Mesenchymal stem cell (in vitro differentiated cells and primary cell): Measurements from ENCODE around the gene CSRNP3.

Experiments used
- DNase-seq: peaks from one replicate; pipeline ENCODE4 v3.0.0-alpha.2; 2013
- H2AFZ ChIP-seq: one replicate; pipeline ENCODE4 v1.6.1; 2013; ENCODE audit warnings: low read depth, mild to moderate bottlenecking, control low read depth, inconsistent platforms, low read length, moderate library complexity
- H2AK5ac ChIP-seq: 2 replicates; pipeline ENCODE4 v1.6.1; 2013; ENCODE audit warnings: low read length, moderate library complexity, mild to moderate bottlenecking, inconsistent platforms; ENCODE audit not compliant: severe bottlenecking
- H2BK120ac ChIP-seq: one replicate; pipeline ENCODE4 v1.6.1; 2013; ENCODE audit warnings: low read depth, mild to moderate bottlenecking, inconsistent platforms, low read length, moderate library complexity
- H2BK12ac ChIP-seq, 2 experiments: one replicate each; pipeline ENCODE4 v1.6.1; 2013; ENCODE audit warnings: inconsistent platforms in 2 of 2, low read length in 2 of 2, mild to moderate bottlenecking in 2 of 2, moderate library complexity in 2 of 2, control low read depth in 1 of 2
- H2BK15ac ChIP-seq: one replicate; pipeline ENCODE4 v1.6.1; 2013; ENCODE audit warnings: mild to moderate bottlenecking, low read depth, inconsistent platforms; ENCODE audit not compliant: poor library complexity, severe bottlenecking
- H2BK5ac ChIP-seq: 2 replicates; pipeline ENCODE4 v1.6.1; 2013; ENCODE audit warnings: low read depth, mild to moderate bottlenecking, low read length, control low read depth, inconsistent platforms; ENCODE audit not compliant: poor library complexity, severe bottlenecking
- H3K14ac ChIP-seq, 2 experiments: one replicate each; pipeline ENCODE4 v1.6.1; 2013; ENCODE audit warnings: inconsistent platforms in 2 of 2, low read length in 2 of 2, control low read depth in 1 of 2, mild to moderate bottlenecking in 1 of 2, moderate library complexity in 1 of 2
- H3K18ac ChIP-seq, 2 experiments: one replicate each; pipeline ENCODE4 v1.6.1; 2013; ENCODE audit warnings: inconsistent platforms in 2 of 2, low read length in 2 of 2, control low read depth in 1 of 2, low read depth in 1 of 2, mild to moderate bottlenecking in 1 of 2
- H3K23ac ChIP-seq, 2 experiments: one replicate each; pipeline ENCODE4 v1.6.1; 2013; ENCODE audit warnings: inconsistent platforms in 2 of 2, low read length in 2 of 2, mild to moderate bottlenecking in 2 of 2, moderate library complexity in 2 of 2, control low read depth in 1 of 2
- H3K27ac ChIP-seq: 2 replicates; pipeline ENCODE4 v1.5.1; 2013; ENCODE audit warnings: mild to moderate bottlenecking, moderate library complexity, low read length, control low read depth, inconsistent platforms; ENCODE audit not compliant: poor library complexity, severe bottlenecking
- H3K27me3 ChIP-seq, 2 experiments: 2 replicates each; pipeline versions ENCODE4 v1.6.1 to v1.7.0; 2013; ENCODE audit warnings: low read length in 2 of 2, mild to moderate bottlenecking in 2 of 2, moderate library complexity in 2 of 2, control low read depth in 1 of 2, inconsistent platforms in 1 of 2; ENCODE audit not compliant: control insufficient read depth in 1 of 2, insufficient read depth in 1 of 2
- H3K36me3 ChIP-seq, 2 experiments: 2 replicates each; pipeline versions ENCODE4 v1.6.1 to v1.7.0; 2013; ENCODE audit warnings: low read length in 2 of 2, control low read depth in 1 of 2, inconsistent platforms in 1 of 2, low read depth in 1 of 2, mild to moderate bottlenecking in 1 of 2; ENCODE audit not compliant: insufficient read depth in 2 of 2, control insufficient read depth in 1 of 2
- H3K4ac ChIP-seq, 2 experiments: one replicate each; pipeline ENCODE4 v1.6.1; 2013; ENCODE audit warnings: inconsistent platforms in 2 of 2, low read length in 2 of 2, mild to moderate bottlenecking in 2 of 2, moderate library complexity in 2 of 2, control low read depth in 1 of 2, low read depth in 1 of 2
- H3K4me1 ChIP-seq: 2 replicates; pipeline ENCODE4 v1.6.1; 2013; ENCODE audit warnings: low read depth, low read length, control low read depth; ENCODE audit not compliant: control insufficient read depth, insufficient read depth
- H3K4me2 ChIP-seq: 2 replicates; pipeline ENCODE4 v1.6.1; 2013; ENCODE audit warnings: low read length, mild to moderate bottlenecking, inconsistent platforms; ENCODE audit not compliant: poor library complexity, severe bottlenecking
- H3K4me3 ChIP-seq, 2 experiments: 2 replicates each; pipeline versions ENCODE4 v1.5.1 to v1.7.0; 2013; ENCODE audit warnings: low read length in 2 of 2, mild to moderate bottlenecking in 2 of 2, control low read depth in 1 of 2, low read depth in 1 of 2; ENCODE audit not compliant: insufficient read depth in 1 of 2
- H3K79me1 ChIP-seq: replicated peaks from 2 replicates; pipeline ENCODE4 v1.6.1; 2013; ENCODE audit warnings: mild to moderate bottlenecking, control low read depth, low read length, inconsistent platforms; ENCODE audit not compliant: poor library complexity, severe bottlenecking
- H3K9ac ChIP-seq: 2 replicates; pipeline ENCODE4 v1.7.0; 2013; ENCODE audit warnings: mild to moderate bottlenecking, low read length, moderate library complexity
- H3K9me3 ChIP-seq: 2 replicates; pipeline ENCODE4 v1.7.0; 2013; ENCODE audit warnings: mild to moderate bottlenecking, low read length; ENCODE audit not compliant: control insufficient read depth
- H4K8ac ChIP-seq: one replicate; pipeline ENCODE4 v1.6.1; 2013; ENCODE audit warnings: inconsistent platforms, mild to moderate bottlenecking, low read length, moderate library complexity
- H4K91ac ChIP-seq: one replicate; pipeline ENCODE4 v1.6.1; 2013; ENCODE audit warnings: mild to moderate bottlenecking, low read length, inconsistent platforms
- WGBS: methylation state at CpG from one replicate; pipeline ENCODE4 v1.1.7; 2013; ENCODE audit warnings: mixed read lengths; 5-methylcytosine and 5-hydroxymethylcytosine counted together

Gene CSRNP3

GRCh38 chr2:165701147-165701546, 231.6 kb downstream of the CSRNP3 start:
- H3K79me1 ChIP-seq: no peaks in the 10 kb centered on the region
- WGBS: 80% methylated on average over 5 of the region's 6 CpGs

DNA sequence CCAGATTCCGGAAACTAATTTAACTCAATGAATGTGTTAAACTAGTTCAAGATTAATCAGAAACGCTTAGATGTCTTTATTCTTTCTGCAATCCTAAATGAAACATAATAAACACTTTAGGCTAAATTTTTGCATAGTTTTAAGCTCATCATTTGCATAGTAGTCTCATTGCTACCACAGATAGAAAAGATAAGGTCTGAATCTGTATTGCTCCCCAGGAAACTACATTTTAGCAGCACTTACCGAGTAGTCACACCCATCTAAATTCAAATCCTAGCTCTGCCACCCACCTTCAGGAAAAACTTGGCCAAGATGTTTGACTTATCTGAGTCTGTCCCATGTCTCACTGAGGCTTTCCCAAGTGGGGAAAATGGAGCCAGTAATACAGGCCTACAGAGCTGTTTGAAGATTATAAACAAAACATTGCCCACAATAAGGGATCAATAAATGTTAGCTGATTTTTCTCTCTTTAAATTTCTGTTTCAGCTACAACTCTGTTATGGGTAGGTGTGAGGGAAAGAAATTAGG, 237.5 kb downstream of the CSRNP3 start:
- H3K23ac ChIP-seq: no peak overlapping the region
- no peaks in the 10 kb centered on the region for H3K79me1 ChIP-seq
- H3K4me1 ChIP-seq: no peaks in the 10 kb centered on the region
- no peak overlapping the region for H2BK120ac ChIP-seq
- H4K8ac ChIP-seq: no peak overlapping the region
- H4K91ac ChIP-seq: no peak overlapping the region
- H3K14ac ChIP-seq: no peak overlapping the region
- no peak overlapping the region for H2BK12ac ChIP-seq
- no peak overlapping the region for H2BK5ac ChIP-seq
- WGBS: 69% methylated on average over 3 of the region's 3 CpGs
- no peak overlapping the region for H2AK5ac ChIP-seq
- H2BK15ac ChIP-seq: no peak overlapping the region
- no peak overlapping the region for H3K4me2 ChIP-seq
- no peaks in the 10 kb centered on the region for H3K9me3 ChIP-seq
- no peak overlapping the region for H3K4ac ChIP-seq
- no peak overlapping the region for H3K4me3 ChIP-seq
- no peak for DNase-seq
- H3K27me3 ChIP-seq: no peaks in the 10 kb centered on the region
- H3K27ac ChIP-seq: no peak overlapping the region
- H3K36me3 ChIP-seq: no peaks in the 10 kb centered on the region
- no peak overlapping the region for H3K9ac ChIP-seq
- no peak overlapping the region for H2AFZ ChIP-seq
- no peak overlapping the region for H3K18ac ChIP-seq

More at GRCh38 chr2:165701147-165701546, 231.6 kb downstream of the CSRNP3 start:
- Histone ChIP-seq H4K91ac (no peak overlapping the region), H2BK15ac (no peak overlapping the region), H2BK120ac (no peak overlapping the region), H3K4me1 (no peaks in the 10 kb centered on the region), H2BK12ac (no peak overlapping the region), H2BK5ac (no peak overlapping the region), H3K18ac (no peak overlapping the region), H3K27ac (no peak overlapping the region), H3K27me3 (no peaks in the 10 kb centered on the region), H3K36me3 (no peaks in the 10 kb centered on the region), H2AK5ac (no peak overlapping the region), H3K23ac (no peak overlapping the region), H3K14ac (no peak overlapping the region), H3K4ac (no peak overlapping the region), H4K8ac (no peak overlapping the region), H2AFZ (no peak overlapping the region), H3K9ac (no peak overlapping the region), H3K4me2 (no peak overlapping the region), H3K4me3 (no peak overlapping the region), H3K9me3 (no peaks in the 10 kb centered on the region)
- DNase-seq: no peak

GRCh38 chr2:165716091-165716490, 246.6 kb downstream of the CSRNP3 start:
- WGBS: 60% methylated on average over 1 of the region's 1 CpG
- no peaks in the 10 kb centered on the region for H3K27me3 ChIP-seq
- H3K4me1 ChIP-seq: no peaks in the 10 kb centered on the region
- H2BK120ac ChIP-seq: no peak overlapping the region
- H3K18ac ChIP-seq: no peak overlapping the region
- no peaks in the 10 kb centered on the region for H3K36me3 ChIP-seq
- no peaks in the 10 kb centered on the region for H3K9me3 ChIP-seq
- H3K14ac ChIP-seq: no peak overlapping the region
- H2BK12ac ChIP-seq: no peak overlapping the region
- H2AFZ ChIP-seq: no peak overlapping the region
- H4K8ac ChIP-seq: no peak overlapping the region
- H3K27ac ChIP-seq: no peak overlapping the region
- no peak for DNase-seq
- H3K4me2 ChIP-seq: no peak overlapping the region
- H3K79me1 ChIP-seq: no peaks in the 10 kb centered on the region
- H4K91ac ChIP-seq: no peak overlapping the region
- no peak overlapping the region for H3K4me3 ChIP-seq
- no peak overlapping the region for H2BK15ac ChIP-seq
- H3K9ac ChIP-seq: no peak overlapping the region
- H3K23ac ChIP-seq: no peak overlapping the region
- no peak overlapping the region for H3K4ac ChIP-seq
- H2AK5ac ChIP-seq: no peak overlapping the region
- no peak overlapping the region for H2BK5ac ChIP-seq

DNA sequence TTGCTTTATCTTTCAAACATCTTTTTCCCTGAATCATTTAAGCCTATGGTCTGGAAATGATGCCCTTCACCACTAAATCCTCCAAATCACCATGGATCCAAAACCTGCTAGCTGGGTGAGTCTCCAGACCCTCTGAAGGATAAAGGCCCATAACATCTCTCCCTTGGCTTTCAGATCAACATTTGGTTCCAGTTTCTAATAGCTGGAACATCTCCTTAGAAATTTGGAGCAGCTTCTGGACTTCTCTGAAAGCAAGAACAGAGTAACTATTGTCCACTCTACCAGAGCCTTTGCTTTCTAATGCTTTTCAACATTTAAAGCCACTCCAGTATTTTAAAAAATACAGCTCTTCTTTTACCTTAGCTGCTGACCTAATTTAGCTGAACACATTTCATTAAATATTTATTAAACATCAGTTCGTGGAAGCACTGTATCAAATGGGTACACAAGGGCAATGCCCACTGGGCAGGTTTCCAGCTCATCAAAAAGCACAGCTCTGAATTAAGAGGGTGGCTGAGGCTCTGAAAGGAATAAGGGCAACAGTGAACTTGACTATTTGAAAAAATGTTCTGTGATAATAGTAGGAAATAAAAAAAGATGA, 249.2 kb downstream of the CSRNP3 start:
- H2BK120ac ChIP-seq: no peak overlapping the region
- H3K18ac ChIP-seq: no peak overlapping the region
- H3K27me3 ChIP-seq: no peaks in the 10 kb centered on the region
- no peak overlapping the region for H3K4me2 ChIP-seq
- no peak overlapping the region for H3K4ac ChIP-seq
- no peaks in the 10 kb centered on the region for H3K4me1 ChIP-seq
- no peak overlapping the region for H3K27ac ChIP-seq
- WGBS: 62% methylated on average over 1 of the region's 1 CpG
- no peak overlapping the region for H3K23ac ChIP-seq
- H4K8ac ChIP-seq: no peak overlapping the region
- no peaks in the 10 kb centered on the region for H3K9me3 ChIP-seq
- H3K9ac ChIP-seq: no peak overlapping the region
- no peak overlapping the region for H3K14ac ChIP-seq
- H2BK5ac ChIP-seq: no peak overlapping the region
- H4K91ac ChIP-seq: no peak overlapping the region
- DNase-seq: no peak
- H2BK15ac ChIP-seq: no peak overlapping the region
- no peaks in the 10 kb centered on the region for H3K79me1 ChIP-seq
- H3K4me3 ChIP-seq: no peak overlapping the region
- no peak overlapping the region for H2AK5ac ChIP-seq
- no peak overlapping the region for H2AFZ ChIP-seq
- no peaks in the 10 kb centered on the region for H3K36me3 ChIP-seq
- no peak overlapping the region for H2BK12ac ChIP-seq
